Measurements from ENCODE around the gene OSBPL3.

DNA sequence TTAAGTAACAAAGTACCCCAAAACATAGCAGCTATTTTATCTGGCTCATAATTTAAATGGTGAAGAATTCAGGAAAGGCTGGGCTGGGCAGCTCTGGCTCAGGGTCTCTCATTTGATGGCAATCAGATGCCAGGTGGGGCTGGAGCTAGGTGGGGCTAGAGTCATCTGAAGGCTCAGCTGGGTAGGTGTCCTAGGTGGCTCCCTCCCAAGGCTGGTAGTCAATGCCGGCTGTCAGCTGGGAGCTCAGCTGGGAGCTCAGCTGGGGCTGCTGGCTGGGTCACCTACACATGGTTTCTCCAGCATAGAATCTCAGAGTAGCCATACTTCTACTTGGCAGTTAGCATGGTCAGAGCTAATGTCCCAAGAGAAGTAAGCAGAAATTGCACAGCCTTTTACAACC is 34.1 kb downstream of the OSBPL3 start:
- TF ChIP-seq, protein P1, sequence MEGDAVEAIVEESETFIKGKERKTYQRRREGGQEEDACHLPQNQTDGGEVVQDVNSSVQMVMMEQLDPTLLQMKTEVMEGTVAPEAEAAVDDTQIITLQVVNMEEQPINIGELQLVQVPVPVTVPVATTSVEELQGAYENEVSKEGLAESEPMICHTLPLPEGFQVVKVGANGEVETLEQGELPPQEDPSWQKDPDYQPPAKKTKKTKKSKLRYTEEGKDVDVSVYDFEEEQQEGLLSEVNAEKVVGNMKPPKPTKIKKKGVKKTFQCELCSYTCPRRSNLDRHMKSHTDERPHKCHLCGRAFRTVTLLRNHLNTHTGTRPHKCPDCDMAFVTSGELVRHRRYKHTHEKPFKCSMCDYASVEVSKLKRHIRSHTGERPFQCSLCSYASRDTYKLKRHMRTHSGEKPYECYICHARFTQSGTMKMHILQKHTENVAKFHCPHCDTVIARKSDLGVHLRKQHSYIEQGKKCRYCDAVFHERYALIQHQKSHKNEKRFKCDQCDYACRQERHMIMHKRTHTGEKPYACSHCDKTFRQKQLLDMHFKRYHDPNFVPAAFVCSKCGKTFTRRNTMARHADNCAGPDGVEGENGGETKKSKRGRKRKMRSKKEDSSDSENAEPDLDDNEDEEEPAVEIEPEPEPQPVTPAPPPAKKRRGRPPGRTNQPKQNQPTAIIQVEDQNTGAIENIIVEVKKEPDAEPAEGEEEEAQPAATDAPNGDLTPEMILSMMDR (IDR thresholded peaks at IDR 0.05; ENCODE audit: insufficient read depth, low read length, poor library complexity, severe bottlenecking): no peak
- no peak for TF ChIP-seq EZH2phosphoT487 (conservative IDR thresholded peaks at IDR 0.05; ENCODE audit: low read length)
